ENCODE measurements around the gene C1QTNF9. TPM values are rescaled to one million over a fixed set of nuclear protein-coding genes. Genes with fewer than 3 reads are reported as not detected.
A peak's percentile ranks its signal among the peaks of the same experiment; 100 is the strongest.
"Not testable (repeated sequence)": the region's sequence is repeated elsewhere in the genome, so short reads cannot be mapped to it uniquely, and the experiment has no call there.

The C1QTNF9 gene
- total RNA-seq, 1 experiment from 2014 or later = not detected

- DNase-seq = no peak
- peaks cover 19% of the 10 kb centered on the region; the same call in 1 of the 2 replicates for H3K4me1 ChIP-seq
- ChIA-PET POLR2A (no interaction called here), CTCF (no interaction called here)
- no peak for TF ChIP-seq CTCF (IDR thresholded peaks at IDR 0.05; ENCODE audit: insufficient read depth in 1 of 2, low read depth in 1 of 2, low read length in 1 of 2, severe bottlenecking in 1 of 2, unreplicated experiment in 1 of 2)
- H3K27ac Mint-ChIP-seq (ENCODE audit: unreplicated experiment) = peak overlapping the region; percentile 50
- peaks cover 3% of the 10 kb centered on the region for H3K27me3 Mint-ChIP-seq (ENCODE audit: insufficient read depth, unreplicated experiment)
- no peaks in the 10 kb centered on the region for H3K27me3 ChIP-seq (replicated peaks; ENCODE audit: control insufficient read depth, insufficient read depth, low read length)
- H3K9me3 ChIP-seq = no peaks in the 10 kb centered on the region
- no peak overlapping the region for H3K4me3 ChIP-seq (ENCODE audit: low read depth, low read length)
- no peaks in the 10 kb centered on the region for H3K36me3 Mint-ChIP-seq (ENCODE audit: insufficient read depth, unreplicated experiment)
- no peaks in the 10 kb centered on the region for H3K9me3 Mint-ChIP-seq (ENCODE audit: unreplicated experiment)
- no peak overlapping the region for H3K4me3 Mint-ChIP-seq (ENCODE audit: unreplicated experiment)
- no TSS peak for BruUV-seq (replicated peaks)
- intact Hi-C loops (cut with micrococcal nuclease; ENCODE audit: unreplicated experiment) = no loop called here
- H3K36me3 ChIP-seq (ENCODE audit: control insufficient read depth, insufficient read depth, low read length) = no peaks in the 10 kb centered on the region
- peaks cover 6% of the 10 kb centered on the region for H3K4me1 Mint-ChIP-seq (ENCODE audit: low read depth, unreplicated experiment)
Measured at GRCh38 chr13:24308068-24308445, 1.3 kb upstream of the C1QTNF9 start.

GRCh38 chr13:24308488-24309020 lies 826 bp upstream of the C1QTNF9 start:
- ChIA-PET POLR2A (no interaction called here), CTCF (no interaction called here)
- H3K27ac Mint-ChIP-seq (ENCODE audit: unreplicated experiment) = no peak overlapping the region
- intact Hi-C loops (cut with micrococcal nuclease; ENCODE audit: unreplicated experiment) = no loop called here
- H3K27me3 Mint-ChIP-seq (ENCODE audit: insufficient read depth, unreplicated experiment) = peaks cover 3% of the 10 kb centered on the region
- Histone ChIP-seq H3K27me3 (replicated peaks; ENCODE audit: control insufficient read depth, insufficient read depth, low read length) (no peaks in the 10 kb centered on the region), H3K9me3 (no peaks in the 10 kb centered on the region), H3K4me1 (peaks cover 19% of the 10 kb centered on the region; the same call in 1 of the 2 replicates), H3K36me3 (ENCODE audit: control insufficient read depth, insufficient read depth, low read length) (no peaks in the 10 kb centered on the region), H3K4me3 (ENCODE audit: low read depth, low read length) (no peak overlapping the region)
- DNase-seq = no peak
- no peaks in the 10 kb centered on the region for H3K9me3 Mint-ChIP-seq (ENCODE audit: unreplicated experiment)
- TF ChIP-seq CTCF (IDR thresholded peaks at IDR 0.05; ENCODE audit: insufficient read depth in 1 of 2, low read depth in 1 of 2, low read length in 1 of 2, severe bottlenecking in 1 of 2, unreplicated experiment in 1 of 2) = no peak
- no peaks in the 10 kb centered on the region for H3K36me3 Mint-ChIP-seq (ENCODE audit: insufficient read depth, unreplicated experiment)
- BruUV-seq (replicated peaks) = no TSS peak
- H3K4me3 Mint-ChIP-seq (ENCODE audit: unreplicated experiment) = no peak overlapping the region
- peaks cover 6% of the 10 kb centered on the region for H3K4me1 Mint-ChIP-seq (ENCODE audit: low read depth, unreplicated experiment)

DNA sequence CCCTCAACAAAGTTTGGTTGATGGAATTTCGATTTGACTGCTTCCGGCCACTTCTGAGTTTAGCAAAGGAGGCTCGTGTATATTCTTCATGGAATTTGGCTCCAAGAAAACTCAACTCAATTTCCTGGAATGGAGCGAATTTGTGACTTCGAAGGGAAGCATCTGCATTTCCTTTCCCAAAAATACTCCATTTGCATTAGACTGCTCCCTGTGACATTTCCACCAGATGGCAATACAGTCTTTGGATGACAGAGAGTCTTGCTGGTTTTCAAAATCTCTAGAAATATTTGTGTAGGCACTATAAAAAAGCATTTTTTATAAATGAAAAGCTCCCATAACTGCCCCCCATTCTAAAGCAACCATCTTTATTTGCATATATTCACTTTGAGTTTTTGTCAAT lies 4.1 kb downstream of the C1QTNF9 start:
- no TSS peak for BruUV-seq (replicated peaks)
- TF ChIP-seq CTCF (IDR thresholded peaks at IDR 0.05; ENCODE audit: insufficient read depth in 1 of 2, low read depth in 1 of 2, low read length in 1 of 2, severe bottlenecking in 1 of 2, unreplicated experiment in 1 of 2) = peak in 1 of 2 experiments; percentile 15
- Mint-ChIP-seq H3K27ac (ENCODE audit: unreplicated experiment) (no peak overlapping the region), H3K9me3 (ENCODE audit: unreplicated experiment) (no peaks in the 10 kb centered on the region), H3K27me3 (ENCODE audit: insufficient read depth, unreplicated experiment) (peaks cover 15% of the 10 kb centered on the region), H3K36me3 (ENCODE audit: insufficient read depth, unreplicated experiment) (no peaks in the 10 kb centered on the region), H3K4me1 (ENCODE audit: low read depth, unreplicated experiment) (no peaks in the 10 kb centered on the region), H3K4me3 (ENCODE audit: unreplicated experiment) (no peak overlapping the region)
- POLR2A ChIA-PET = no interaction called here
- Histone ChIP-seq H3K36me3 (ENCODE audit: control insufficient read depth, insufficient read depth, low read length) (no peaks in the 10 kb centered on the region), H3K4me3 (ENCODE audit: low read depth, low read length) (no peak overlapping the region), H3K9me3 (no peaks in the 10 kb centered on the region), H3K4me1 (no peaks in the 10 kb centered on the region), H3K27me3 (replicated peaks; ENCODE audit: control insufficient read depth, insufficient read depth, low read length) (no peaks in the 10 kb centered on the region; the same call in 1 of the 2 replicates)
- CTCF ChIA-PET = no interaction called here
- DNase-seq = no peak
- intact Hi-C loops (cut with micrococcal nuclease; ENCODE audit: unreplicated experiment) = no loop called here

- CTCF ChIA-PET; H3K36me3 ChIP-seq (ENCODE audit: control insufficient read depth, insufficient read depth, low read length); POLR2A ChIA-PET; BruUV-seq (replicated peaks); H3K27me3 ChIP-seq (replicated peaks; ENCODE audit: control insufficient read depth, insufficient read depth, low read length); H3K27ac Mint-ChIP-seq (ENCODE audit: unreplicated experiment); H3K4me1 Mint-ChIP-seq (ENCODE audit: low read depth, unreplicated experiment); H3K4me1 ChIP-seq; intact Hi-C loops (cut with micrococcal nuclease; ENCODE audit: unreplicated experiment); H3K4me3 ChIP-seq (ENCODE audit: low read depth, low read length); H3K36me3 Mint-ChIP-seq (ENCODE audit: insufficient read depth, unreplicated experiment); H3K9me3 ChIP-seq; DNase-seq; H3K9me3 Mint-ChIP-seq (ENCODE audit: unreplicated experiment); H3K4me3 Mint-ChIP-seq (ENCODE audit: unreplicated experiment): not testable (repeated sequence)
- peaks cover 12% of the 10 kb centered on the region for H3K27me3 Mint-ChIP-seq (ENCODE audit: insufficient read depth, unreplicated experiment)
Measured at GRCh38 chr13:24317835-24318234, 8.5 kb downstream of the C1QTNF9 start.

GRCh38 chr13:24318878-24319277 lies 9.5 kb downstream of the C1QTNF9 start:
- intact Hi-C loops (cut with micrococcal nuclease; ENCODE audit: unreplicated experiment) = not testable (repeated sequence)

More at GRCh38 chr13:24318878-24319277, 9.5 kb downstream of the C1QTNF9 start:
- H3K9me3 Mint-ChIP-seq (ENCODE audit: unreplicated experiment); H3K4me3 ChIP-seq (ENCODE audit: low read depth, low read length); POLR2A ChIA-PET; DNase-seq; H3K36me3 ChIP-seq (ENCODE audit: control insufficient read depth, insufficient read depth, low read length); H3K4me3 Mint-ChIP-seq (ENCODE audit: unreplicated experiment); H3K4me1 Mint-ChIP-seq (ENCODE audit: low read depth, unreplicated experiment); H3K27me3 ChIP-seq (replicated peaks; ENCODE audit: control insufficient read depth, insufficient read depth, low read length); H3K27ac Mint-ChIP-seq (ENCODE audit: unreplicated experiment); H3K9me3 ChIP-seq; CTCF ChIA-PET; H3K36me3 Mint-ChIP-seq (ENCODE audit: insufficient read depth, unreplicated experiment); BruUV-seq (replicated peaks); H3K4me1 ChIP-seq: not testable (repeated sequence)
- peaks cover 14% of the 10 kb centered on the region for H3K27me3 Mint-ChIP-seq (ENCODE audit: insufficient read depth, unreplicated experiment)
